Measurements from ENCODE around the gene AIRE. TPM values are rescaled to one million over a fixed set of nuclear protein-coding genes. Genes with fewer than 3 reads are reported as not detected.
"Not testable (repeated sequence)": the region's sequence is repeated elsewhere in the genome, so short reads cannot be mapped to it uniquely, and the experiment has no call there.

Gene AIRE
- total and polyA plus RNA-seq, 2 of the 13 experiments (the other 11 are each of a cell fraction or from before 2014, with no cell fraction given): not detected

GRCh38 chr21:44241281-44241680 lies 44.4 kb upstream of the AIRE start:
- H3K27me3 ChIP-seq (ENCODE audit: control insufficient read depth in 1 of 2, insufficient read depth in 2 of 2, low read length in 2 of 2); H3K9ac ChIP-seq (ENCODE audit: insufficient read depth, low read depth, low read length); CTCF ChIA-PET (ENCODE audit: low intra/inter-chr PET ratio, low total read pairs); FAIRE-seq; H3K4me3 ChIP-seq (replicated peaks in 1 of 3; ENCODE audit: insufficient read depth in 1 of 3, low read depth in 2 of 3, low read length in 3 of 3); H3K4me1 ChIP-seq (ENCODE audit: insufficient read depth, low read length); in situ Hi-C loops (cut with HindIII; ENCODE audit: extremely low pct_ligation_motif_present, low pct_unique_long_range_greater_than_20kb); H4K20me1 ChIP-seq (ENCODE audit: insufficient read depth, low read length); H3K4me2 ChIP-seq (ENCODE audit: low read depth, low read length); H2AFZ ChIP-seq (ENCODE audit: low read length); H3K79me2 ChIP-seq (ENCODE audit: insufficient read depth, low read length); DNase-seq (ENCODE audit: low spot score); intact Hi-C loops (cut with micrococcal nuclease; ENCODE audit: unreplicated experiment); H3K27ac ChIP-seq (ENCODE audit: extremely low read length, insufficient read depth, low read length); POLR2A ChIA-PET; H3K36me3 ChIP-seq (replicated peaks in 1 of 2; ENCODE audit: control insufficient read depth in 1 of 2, insufficient read depth in 2 of 2, low read length in 2 of 2); H3K9me3 ChIP-seq (ENCODE audit: low read length): not testable (repeated sequence)
- no CpG with 5 or more reads among the region's 27 CpGs for WGBS (ENCODE audit: low lambda C conversion rate)
- ATAC-seq: peak; percentile 18
- TSS peak; percentile 73 for BruUV-seq (replicated peaks)

GRCh38 chr21:44243980-44244379 lies 41.7 kb upstream of the AIRE start:
- CTCF ChIA-PET (ENCODE audit: low intra/inter-chr PET ratio, low total read pairs); H3K4me1 ChIP-seq (ENCODE audit: insufficient read depth, low read length); H3K79me2 ChIP-seq (ENCODE audit: insufficient read depth, low read length); H3K27me3 ChIP-seq (ENCODE audit: control insufficient read depth in 1 of 2, insufficient read depth in 2 of 2, low read length in 2 of 2); H3K27ac ChIP-seq (ENCODE audit: extremely low read length, insufficient read depth, low read length); H3K36me3 ChIP-seq (replicated peaks in 1 of 2; ENCODE audit: control insufficient read depth in 1 of 2, insufficient read depth in 2 of 2, low read length in 2 of 2); DNase-seq (ENCODE audit: low spot score); H3K9me3 ChIP-seq (ENCODE audit: low read length); BruUV-seq (replicated peaks); in situ Hi-C loops (cut with HindIII; ENCODE audit: extremely low pct_ligation_motif_present, low pct_unique_long_range_greater_than_20kb); H4K20me1 ChIP-seq (ENCODE audit: insufficient read depth, low read length); H3K9ac ChIP-seq (ENCODE audit: insufficient read depth, low read depth, low read length); H3K4me3 ChIP-seq (replicated peaks in 1 of 3; ENCODE audit: insufficient read depth in 1 of 3, low read depth in 2 of 3, low read length in 3 of 3); POLR2A ChIA-PET; intact Hi-C loops (cut with micrococcal nuclease; ENCODE audit: unreplicated experiment); H3K4me2 ChIP-seq (ENCODE audit: low read depth, low read length); H2AFZ ChIP-seq (ENCODE audit: low read length): not testable (repeated sequence)
- FAIRE-seq (peak; percentile 95), ATAC-seq (peak; percentile 77)
- no CpG with 5 or more reads among the region's 15 CpGs for WGBS (ENCODE audit: low lambda C conversion rate)

GRCh38 chr21:44247904-44248303 lies 37.8 kb upstream of the AIRE start:
- H3K9ac ChIP-seq (ENCODE audit: insufficient read depth, low read depth, low read length); H2AFZ ChIP-seq (ENCODE audit: low read length); DNase-seq (ENCODE audit: low spot score); H4K20me1 ChIP-seq (ENCODE audit: insufficient read depth, low read length); POLR2A ChIA-PET; CTCF ChIA-PET (ENCODE audit: low intra/inter-chr PET ratio, low total read pairs); ATAC-seq; H3K27me3 ChIP-seq (ENCODE audit: control insufficient read depth in 1 of 2, insufficient read depth in 2 of 2, low read length in 2 of 2); H3K36me3 ChIP-seq (replicated peaks in 1 of 2; ENCODE audit: control insufficient read depth in 1 of 2, insufficient read depth in 2 of 2, low read length in 2 of 2); H3K4me3 ChIP-seq (replicated peaks in 1 of 3; ENCODE audit: insufficient read depth in 1 of 3, low read depth in 2 of 3, low read length in 3 of 3); H3K4me2 ChIP-seq (ENCODE audit: low read depth, low read length); BruUV-seq (replicated peaks); intact Hi-C loops (cut with micrococcal nuclease; ENCODE audit: unreplicated experiment); H3K9me3 ChIP-seq (ENCODE audit: low read length); H3K4me1 ChIP-seq (ENCODE audit: insufficient read depth, low read length); in situ Hi-C loops (cut with HindIII; ENCODE audit: extremely low pct_ligation_motif_present, low pct_unique_long_range_greater_than_20kb); FAIRE-seq; H3K79me2 ChIP-seq (ENCODE audit: insufficient read depth, low read length); H3K27ac ChIP-seq (ENCODE audit: extremely low read length, insufficient read depth, low read length): not testable (repeated sequence)
- no CpG with 5 or more reads among the region's 17 CpGs for WGBS (ENCODE audit: low lambda C conversion rate)

- H3K27me3 ChIP-seq (ENCODE audit: control insufficient read depth in 1 of 2, insufficient read depth in 2 of 2, low read length in 2 of 2); POLR2A ChIA-PET; intact Hi-C loops (cut with micrococcal nuclease; ENCODE audit: unreplicated experiment); H3K79me2 ChIP-seq (ENCODE audit: insufficient read depth, low read length); BruUV-seq (replicated peaks); CTCF ChIA-PET (ENCODE audit: low intra/inter-chr PET ratio, low total read pairs); H3K4me3 ChIP-seq (replicated peaks in 1 of 3; ENCODE audit: insufficient read depth in 1 of 3, low read depth in 2 of 3, low read length in 3 of 3); H2AFZ ChIP-seq (ENCODE audit: low read length); H3K4me2 ChIP-seq (ENCODE audit: low read depth, low read length); H4K20me1 ChIP-seq (ENCODE audit: insufficient read depth, low read length); H3K4me1 ChIP-seq (ENCODE audit: insufficient read depth, low read length); H3K9ac ChIP-seq (ENCODE audit: insufficient read depth, low read depth, low read length); H3K27ac ChIP-seq (ENCODE audit: extremely low read length, insufficient read depth, low read length); in situ Hi-C loops (cut with HindIII; ENCODE audit: extremely low pct_ligation_motif_present, low pct_unique_long_range_greater_than_20kb); DNase-seq (ENCODE audit: low spot score); H3K9me3 ChIP-seq (ENCODE audit: low read length); H3K36me3 ChIP-seq (replicated peaks in 1 of 2; ENCODE audit: control insufficient read depth in 1 of 2, insufficient read depth in 2 of 2, low read length in 2 of 2): not testable (repeated sequence)
- FAIRE-seq (peak; percentile 96), ATAC-seq (peak; percentile 82)
- WGBS (ENCODE audit: low lambda C conversion rate): no CpG with 5 or more reads among the region's 33 CpGs
These were observed 36.3 kb upstream of the AIRE start for GRCh38 chr21:44249204-44250037.

Data from HepG2 (cell line).